ENCODE results near the gene CHSY3. TPM values are rescaled to one million over a fixed set of nuclear protein-coding genes. Genes with fewer than 3 reads are reported as not detected.

The CHSY3 gene
- polyA plus RNA-seq, 3 donors = not detected

GRCh38 chr5:130064484-130064883 lies 160.2 kb downstream of the CHSY3 start:
- no peak overlapping the region for H3K4me3 Mint-ChIP-seq
- no peaks in the 10 kb centered on the region for H3K4me1 Mint-ChIP-seq
- no peak for DNase-seq
- H3K27ac ChIP-seq (ENCODE audit: low read depth in 1 of 2, low read length in 2 of 2) = no peak overlapping the region
- no peaks in the 10 kb centered on the region for H3K27me3 Mint-ChIP-seq (ENCODE audit: low read depth in 3 of 3)
- H3K4me3 ChIP-seq (replicated peaks in 1 of 3; ENCODE audit: low read depth in 2 of 3, low read length in 3 of 3) = no peak overlapping the region
- no peak overlapping the region for H3K27ac Mint-ChIP-seq
- no peaks in the 10 kb centered on the region for H4K20me1 ChIP-seq (ENCODE audit: insufficient read depth, low read length)
- no peaks in the 10 kb centered on the region for H3K9me3 ChIP-seq (replicated peaks in 1 of 2; ENCODE audit: control insufficient read depth in 1 of 2, insufficient read depth in 1 of 2, low read length in 2 of 2)
- H3K27me3 ChIP-seq (ENCODE audit: control insufficient read depth in 2 of 2, insufficient read depth in 2 of 2, low read length in 2 of 2) = no peaks in the 10 kb centered on the region
- intact Hi-C loops (cut with micrococcal nuclease) = no loop called here
- no peaks in the 10 kb centered on the region for H3K36me3 Mint-ChIP-seq
- no CpG with 5 or more reads among the region's 3 CpGs for WGBS (ENCODE audit: insufficient coverage)
- no peak overlapping the region for H3K9ac ChIP-seq (ENCODE audit: insufficient read depth, low read length, poor library complexity, severe bottlenecking)
- H3K4me1 ChIP-seq (ENCODE audit: control insufficient read depth in 1 of 2, insufficient read depth in 2 of 2, low read length in 2 of 2) = no peaks in the 10 kb centered on the region
- H3K4me2 ChIP-seq (replicated peaks; ENCODE audit: extremely low read depth, low read length, poor library complexity, severe bottlenecking) = no peak overlapping the region
- TF ChIP-seq, protein P1, sequence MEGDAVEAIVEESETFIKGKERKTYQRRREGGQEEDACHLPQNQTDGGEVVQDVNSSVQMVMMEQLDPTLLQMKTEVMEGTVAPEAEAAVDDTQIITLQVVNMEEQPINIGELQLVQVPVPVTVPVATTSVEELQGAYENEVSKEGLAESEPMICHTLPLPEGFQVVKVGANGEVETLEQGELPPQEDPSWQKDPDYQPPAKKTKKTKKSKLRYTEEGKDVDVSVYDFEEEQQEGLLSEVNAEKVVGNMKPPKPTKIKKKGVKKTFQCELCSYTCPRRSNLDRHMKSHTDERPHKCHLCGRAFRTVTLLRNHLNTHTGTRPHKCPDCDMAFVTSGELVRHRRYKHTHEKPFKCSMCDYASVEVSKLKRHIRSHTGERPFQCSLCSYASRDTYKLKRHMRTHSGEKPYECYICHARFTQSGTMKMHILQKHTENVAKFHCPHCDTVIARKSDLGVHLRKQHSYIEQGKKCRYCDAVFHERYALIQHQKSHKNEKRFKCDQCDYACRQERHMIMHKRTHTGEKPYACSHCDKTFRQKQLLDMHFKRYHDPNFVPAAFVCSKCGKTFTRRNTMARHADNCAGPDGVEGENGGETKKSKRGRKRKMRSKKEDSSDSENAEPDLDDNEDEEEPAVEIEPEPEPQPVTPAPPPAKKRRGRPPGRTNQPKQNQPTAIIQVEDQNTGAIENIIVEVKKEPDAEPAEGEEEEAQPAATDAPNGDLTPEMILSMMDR (IDR thresholded peaks at IDR 0.05) = no peak
- peaks cover 0 to 7% (median 5%) of the 10 kb centered on the region in 7 donors for H3K9me3 Mint-ChIP-seq
- no peak overlapping the region for H2AFZ ChIP-seq (ENCODE audit: insufficient read depth, low read depth, low read length, poor library complexity, severe bottlenecking)
- H3K79me2 ChIP-seq (ENCODE audit: insufficient read depth, low read length) = no peaks in the 10 kb centered on the region
- H3K36me3 ChIP-seq (replicated peaks in 1 of 2; ENCODE audit: control insufficient read depth in 1 of 2, insufficient read depth in 2 of 2, low read length in 2 of 2) = no peaks in the 10 kb centered on the region

DNA sequence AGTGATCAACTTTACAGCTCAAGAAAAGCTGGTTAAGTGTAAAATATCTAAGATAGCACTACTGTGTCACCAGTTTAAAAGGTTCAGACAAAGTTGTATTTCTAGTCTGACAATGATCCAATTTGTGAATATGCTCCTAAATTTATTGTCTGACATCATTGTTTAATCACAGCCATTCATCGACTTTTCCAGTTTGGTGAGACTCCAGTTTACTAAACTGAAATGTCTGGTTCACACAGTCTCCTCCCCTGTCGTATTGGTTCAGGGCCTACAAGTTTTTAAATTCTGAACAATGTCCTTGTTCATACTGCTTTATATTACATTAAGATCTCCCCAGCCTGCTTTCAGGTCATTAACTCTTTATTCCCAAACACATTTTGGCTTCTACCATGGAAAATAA lies 161.4 kb downstream of the CHSY3 start:
- no peaks in the 10 kb centered on the region for H3K4me1 Mint-ChIP-seq
- no peak overlapping the region for H3K27ac ChIP-seq (ENCODE audit: low read depth in 1 of 2, low read length in 2 of 2)
- H3K36me3 ChIP-seq (replicated peaks in 1 of 2; ENCODE audit: control insufficient read depth in 1 of 2, insufficient read depth in 2 of 2, low read length in 2 of 2) = no peaks in the 10 kb centered on the region
- H3K27me3 ChIP-seq (ENCODE audit: control insufficient read depth in 2 of 2, insufficient read depth in 2 of 2, low read length in 2 of 2) = no peaks in the 10 kb centered on the region
- no peaks in the 10 kb centered on the region for H3K9me3 ChIP-seq (replicated peaks in 1 of 2; ENCODE audit: control insufficient read depth in 1 of 2, insufficient read depth in 1 of 2, low read length in 2 of 2)
- DNase-seq = no peak
- no peaks in the 10 kb centered on the region for H4K20me1 ChIP-seq (ENCODE audit: insufficient read depth, low read length)
- H3K4me2 ChIP-seq (replicated peaks; ENCODE audit: extremely low read depth, low read length, poor library complexity, severe bottlenecking) = no peak overlapping the region
- no peaks in the 10 kb centered on the region for H3K36me3 Mint-ChIP-seq
- no peak overlapping the region for H2AFZ ChIP-seq (ENCODE audit: insufficient read depth, low read depth, low read length, poor library complexity, severe bottlenecking)
- H3K4me1 ChIP-seq (ENCODE audit: control insufficient read depth in 1 of 2, insufficient read depth in 2 of 2, low read length in 2 of 2) = no peaks in the 10 kb centered on the region
- H3K27ac Mint-ChIP-seq = no peak overlapping the region
- H3K4me3 Mint-ChIP-seq = no peak overlapping the region
- no peak overlapping the region for H3K9ac ChIP-seq (ENCODE audit: insufficient read depth, low read length, poor library complexity, severe bottlenecking)
- no peaks in the 10 kb centered on the region for H3K79me2 ChIP-seq (ENCODE audit: insufficient read depth, low read length)
- no peak overlapping the region for H3K4me3 ChIP-seq (replicated peaks in 1 of 3; ENCODE audit: low read depth in 2 of 3, low read length in 3 of 3)
- 88% methylated on average over 2 of the region's 2 CpGs for WGBS (ENCODE audit: insufficient coverage)
- peaks cover 0 to 4% (median 0%) of the 10 kb centered on the region in 7 donors for H3K9me3 Mint-ChIP-seq
- no peaks in the 10 kb centered on the region for H3K27me3 Mint-ChIP-seq (ENCODE audit: low read depth in 3 of 3)
- intact Hi-C loops (cut with micrococcal nuclease) = no loop called here
- TF ChIP-seq, protein P1 (IDR thresholded peaks at IDR 0.05) = no peak
